Esophagus muscularis mucosa (tissue), 4 donors: ENCODE data around the gene ZNF532. TPM values are rescaled to one million over a fixed set of nuclear protein-coding genes. Genes with fewer than 3 reads are reported as not detected.
"Not testable (repeated sequence)": the region's sequence is repeated elsewhere in the genome, so short reads cannot be mapped to it uniquely, and the experiment has no call there.

Experiments used
- DNase-seq: peaks from one replicate; pipeline ENCODE4 v3.0.0-alpha.2; 2017; ENCODE audit errors: extremely low spot score
- H3K27ac ChIP-seq, 4 donors: fragments of 200-600 bp; sonication (generic); replicated peaks in 1 of 4; 1 replicate in 3 of 4; 2 replicates in 1 of 4; pipeline ENCODE4 v1.5.1; 2016 to 2019; ENCODE audit warnings: mild to moderate bottlenecking in 1 of 4
- H3K27me3 ChIP-seq, 4 donors: fragments of 200-600 bp; sonication (generic); one replicate each; pipeline versions ENCODE4 v1.5.1 to v1.6.0; 2016 to 2019
- H3K36me3 ChIP-seq, 4 donors: fragments of 200-600 bp; sonication (generic); one replicate each; pipeline ENCODE4 v1.5.1; 2016 to 2019
- H3K4me1 ChIP-seq, 4 donors: fragments of 200-600 bp; sonication (generic); one replicate each; pipeline ENCODE4 v1.5.1; 2016 to 2019
- H3K4me3 ChIP-seq, 4 donors: fragments of 200-600 bp; sonication (generic); 1 replicate in 2 of 4; 2 replicates in 2 of 4; pipeline ENCODE4 v1.5.1; 2016 to 2019; ENCODE audit warnings: mild to moderate bottlenecking in 4 of 4, moderate library complexity in 1 of 4
- H3K9me3 ChIP-seq, 4 donors: fragments of 200-600 bp; sonication (generic); 1 replicate in 3 of 4; 2 replicates in 1 of 4; pipeline ENCODE4 v1.5.1; 2016 to 2019
- CTCF ChIP-seq, 3 experiments: fragments of 200-600 bp in 2 of 3; fragments of 450-650 bp in 1 of 3; sonication (generic) in 2 of 3; IDR thresholded peaks; one replicate each; pipeline ENCODE4 v1.5.1; 2017 to 2019; ENCODE audit warnings: antibody characterized with exemption in 3 of 3, mild to moderate bottlenecking in 2 of 3, moderate library complexity in 1 of 3
- EP300 ChIP-seq: sonication (generic); formaldehyde crosslinking; IDR thresholded peaks from one replicate; pipeline ENCODE4 v1.6.1; 2017; ENCODE audit warnings: antibody characterized with exemption
- POLR2A ChIP-seq: fragments of 450-650 bp; IDR thresholded peaks from one replicate; pipeline ENCODE4 v1.6.1; 2017; ENCODE audit warnings: antibody characterized with exemption, moderate library complexity, mild to moderate bottlenecking, low read depth
- POLR2AphosphoS5 ChIP-seq, 2 donors: sonication (generic); formaldehyde crosslinking; IDR thresholded peaks; one replicate each; pipeline ENCODE4 v1.6.1; 2017; ENCODE audit warnings: antibody characterized with exemption in 2 of 2
- WGBS: methylation state at CpG from one replicate; pipeline ENCODE4 v1.1.5; 2018; 5-methylcytosine and 5-hydroxymethylcytosine counted together
- intact Hi-C: fragments of 100-400 bp; cut with DNase I; formaldehyde crosslinking; loops from one replicate; pipeline ENCODE4 v1.15.1; 2023
- total RNA-seq, 4 donors: library from RNA; depleted of rRNA; stranded (reverse); fragments of >200 nt; gene quantifications; one replicate each; pipeline versions ENCODE4 v1.1.0 to v1.2.1, GENCODE V29; 2016

The ZNF532 gene
- total RNA-seq, 4 donors from 2014 or later, result 62.3 to 121 (median 64.7) TPM

DNA sequence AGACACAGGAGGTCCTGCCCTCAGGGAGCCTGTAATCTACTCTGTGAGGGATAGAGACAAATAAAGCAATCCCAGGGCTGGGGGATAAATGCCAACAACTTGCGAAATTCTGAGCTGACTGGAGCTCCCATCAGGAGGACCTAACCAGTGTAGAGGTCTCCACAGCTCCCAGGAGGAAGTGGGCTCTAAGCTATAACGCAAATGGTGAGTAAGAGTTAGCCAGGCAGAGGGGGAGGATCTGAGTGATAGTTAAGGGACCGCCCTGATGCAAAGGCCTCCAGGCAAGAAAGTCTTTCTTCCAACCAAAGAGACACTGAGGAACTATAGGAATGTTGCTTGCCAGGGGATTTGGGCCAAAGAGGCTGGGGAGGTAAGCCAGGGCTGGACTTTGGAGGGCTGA is 16.0 kb upstream of the ZNF532 start:
- no peak for DNase-seq
- intact Hi-C loops, result no loop called here

GRCh38 chr18:58850786-58851469 is 13.7 kb upstream of the ZNF532 start:
- Histone ChIP-seq H3K4me1 (peaks cover 0 to 11% (median 6%) of the 10 kb centered on the region in 4 donors), H3K27ac (no peak overlapping the region), H3K36me3 (no peaks in the 10 kb centered on the region), H3K9me3 (no peaks in the 10 kb centered on the region), H3K4me3 (no peak overlapping the region), H3K27me3 (peaks cover 0 to 7% (median 0%) of the 10 kb centered on the region in 4 donors)
- DNase-seq, result no peak
- intact Hi-C loops, result no loop called here
- TF ChIP-seq CTCF (IDR thresholded peaks at IDR 0.05) (no peak), POLR2A (no peak)
- 79% methylated on average over 12 of the region's 12 CpGs for WGBS

More for the DNA sequence above, 16.0 kb upstream of the ZNF532 start:
- 80% methylated on average over 3 of the region's 3 CpGs for WGBS
- Histone ChIP-seq H3K4me3 (no peak overlapping the region), H3K27me3 (peaks cover 0 to 7% (median 0%) of the 10 kb centered on the region in 4 donors), H3K4me1 (peaks cover 0 to 11% (median 6%) of the 10 kb centered on the region in 4 donors), H3K36me3 (no peaks in the 10 kb centered on the region), H3K27ac (no peak overlapping the region), H3K9me3 (no peaks in the 10 kb centered on the region)
- TF ChIP-seq POLR2AphosphoS5 (IDR thresholded peaks at IDR 0.05) (no peak), POLR2A (no peak), EP300 (no peak), CTCF (IDR thresholded peaks at IDR 0.05) (no peak)

- Histone ChIP-seq H3K36me3 (no peaks in the 10 kb centered on the region), H3K27ac (no peak overlapping the region), H3K27me3 (peaks cover 0 to 7% (median 0%) of the 10 kb centered on the region in 4 donors), H3K4me3 (no peak overlapping the region), H3K4me1 (peaks cover 0 to 11% (median 5%) of the 10 kb centered on the region in 4 donors), H3K9me3 (no peaks in the 10 kb centered on the region)
- intact Hi-C loops, result no loop called here
- DNase-seq, result no peak
- TF ChIP-seq EP300 (no peak), POLR2A (no peak), POLR2AphosphoS5 (IDR thresholded peaks at IDR 0.05) (no peak), CTCF (IDR thresholded peaks at IDR 0.05) (no peak)
- WGBS, result 96% methylated on average over 5 of the region's 5 CpGs
These were observed 12.8 kb upstream of the ZNF532 start for GRCh38 chr18:58851856-58852255.

DNA sequence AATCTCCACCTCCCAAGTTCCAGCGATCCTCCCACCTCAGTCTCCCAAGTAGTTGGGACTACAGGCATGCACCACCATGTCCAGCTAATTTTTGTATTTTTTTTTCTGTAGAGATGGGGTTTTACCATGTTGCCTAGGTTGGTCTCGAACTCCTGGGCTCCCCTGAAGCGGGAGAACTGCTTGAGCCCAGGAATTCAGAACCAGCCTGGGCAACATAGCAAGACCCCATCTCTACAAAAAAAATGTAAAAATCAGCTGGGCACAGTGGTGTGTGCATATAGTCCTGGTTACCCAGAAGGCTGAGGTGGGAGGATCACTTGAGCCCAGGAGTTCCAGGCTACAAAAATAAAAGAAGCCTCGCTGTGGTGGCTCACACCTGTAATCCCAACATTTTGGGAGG is 12.0 kb upstream of the ZNF532 start:
- TF ChIP-seq CTCF (IDR thresholded peaks at IDR 0.05) (no peak), POLR2A (no peak), POLR2AphosphoS5 (IDR thresholded peaks at IDR 0.05) (no peak), EP300 (no peak)
- WGBS, result 100% methylated on average over 4 of the region's 4 CpGs
- DNase-seq, result no peak
- Histone ChIP-seq H3K27me3 (peaks cover 0 to 1% (median 0%) of the 10 kb centered on the region in 4 donors), H3K27ac (no peak overlapping the region), H3K4me3 (no peak overlapping the region), H3K4me1 (peaks cover 0 to 5% (median 2%) of the 10 kb centered on the region in 4 donors), H3K36me3 (no peaks in the 10 kb centered on the region), H3K9me3 (no peaks in the 10 kb centered on the region)
- intact Hi-C loops, result no loop called here

DNA sequence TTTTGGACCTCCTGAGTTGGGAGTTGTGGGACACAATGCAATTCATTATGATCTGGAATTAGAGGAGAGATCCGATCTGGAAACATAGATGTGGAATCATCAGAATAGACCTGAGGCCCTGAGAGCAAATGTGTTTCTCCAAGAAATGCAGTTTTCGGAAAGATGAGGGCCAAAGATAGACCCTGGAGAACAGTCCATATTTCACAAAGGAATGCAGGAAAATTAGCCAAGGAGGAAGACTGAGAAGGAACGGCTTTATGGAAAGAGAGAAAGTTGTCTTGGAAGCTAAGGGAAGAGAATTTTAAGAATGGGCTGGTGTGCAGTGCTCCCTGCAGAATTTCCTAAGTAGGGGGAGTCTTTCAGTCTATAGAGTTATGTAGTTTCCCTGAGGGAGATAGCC is 11.1 kb upstream of the ZNF532 start:
- TF ChIP-seq EP300 (no peak), POLR2A (no peak), CTCF (IDR thresholded peaks at IDR 0.05) (no peak)
- H3K9me3 ChIP-seq, result no peaks in the 10 kb centered on the region
- H3K27ac ChIP-seq, result no peak overlapping the region
- no peak overlapping the region for H3K4me3 ChIP-seq
- intact Hi-C loops, result no loop called here
- no peaks in the 10 kb centered on the region for H3K27me3 ChIP-seq
- no peaks in the 10 kb centered on the region for H3K36me3 ChIP-seq
- 89% methylated on average over 3 of the region's 3 CpGs for WGBS
- no peak for DNase-seq
- peaks cover 0 to 8% (median 2%) of the 10 kb centered on the region in 4 donors for H3K4me1 ChIP-seq

GRCh38 chr18:58855521-58855920 is 9.2 kb upstream of the ZNF532 start:
- H3K27me3 ChIP-seq, H3K36me3 ChIP-seq, H3K9me3 ChIP-seq, intact Hi-C loops, DNase-seq, H3K4me3 ChIP-seq, H3K27ac ChIP-seq: not testable (repeated sequence)
- peaks cover 11 to 28% (median 18%) of the 10 kb centered on the region in 4 donors for H3K4me1 ChIP-seq
- WGBS, result 91% methylated on average over 7 of the region's 7 CpGs
